ENCODE results near the gene YARS1. TPM values are rescaled to one million over a fixed set of nuclear protein-coding genes. Genes with fewer than 3 reads are reported as not detected.

YARS1 gene
- polyA plus RNA-seq, 1 donor from 2014 or later = 49.4 TPM

DNA sequence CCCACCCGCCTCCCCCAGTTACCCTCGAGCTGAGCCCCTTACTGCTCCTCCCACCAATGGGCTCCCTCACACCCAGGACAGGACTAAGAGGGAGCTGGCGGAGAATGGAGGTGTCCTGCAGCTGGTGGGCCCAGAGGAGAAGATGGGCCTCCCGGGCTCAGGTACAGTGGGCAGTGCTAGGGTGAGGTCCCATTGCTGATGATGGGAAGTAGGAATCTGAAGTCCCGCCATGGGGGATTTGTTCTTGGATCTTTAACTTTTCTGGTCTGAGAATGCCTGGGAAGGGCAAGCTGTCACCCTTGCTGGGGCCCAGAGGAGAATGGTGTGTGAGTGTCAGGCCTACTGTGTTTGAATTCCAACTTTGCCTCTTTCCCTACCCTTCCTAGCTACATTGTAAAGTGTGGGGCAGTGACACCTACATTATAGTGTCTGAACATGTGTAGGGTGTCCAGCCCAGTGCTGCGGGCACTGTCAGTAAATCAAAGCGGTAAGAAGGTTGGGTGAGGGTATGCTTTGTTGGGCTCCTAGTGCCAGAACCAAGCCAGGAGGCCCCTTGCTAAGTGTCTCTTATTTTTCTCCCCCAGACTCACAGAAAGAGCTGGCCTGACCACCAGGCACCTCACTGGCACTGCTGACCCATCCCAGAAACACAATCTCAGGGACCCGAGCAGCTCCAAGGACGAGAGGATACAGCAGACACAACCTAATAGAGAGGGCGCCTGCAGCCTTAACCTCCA, 44.7 kb downstream of the YARS1 start:
- H2AFZ ChIP-seq (ENCODE audit: low read depth, low read length) = no peak overlapping the region
- H3K36me3 ChIP-seq (ENCODE audit: insufficient read depth, low read length) = no peaks in the 10 kb centered on the region
- no peaks in the 10 kb centered on the region for H3K79me2 ChIP-seq (replicated peaks; ENCODE audit: insufficient read depth, low read length)
- H3K9ac ChIP-seq (ENCODE audit: low read length) = no peak overlapping the region
- H3K4me2 ChIP-seq (ENCODE audit: low read length) = no peak overlapping the region
- TF ChIP-seq TAF1 (IDR thresholded peaks at IDR 0.05; ENCODE audit: low read depth) (no peak), SMC3 (conservative IDR thresholded peaks at IDR 0.05; ENCODE audit: poor library complexity) (no peak), EP300 (conservative IDR thresholded peaks at IDR 0.05; ENCODE audit: poor library complexity, severe bottlenecking) (no peak), MXI1 (conservative IDR thresholded peaks at IDR 0.05; ENCODE audit: poor library complexity, severe bottlenecking) (no peak), RAD21 (conservative IDR thresholded peaks at IDR 0.05) (no peak), EZH2 (IDR thresholded peaks at IDR 0.05; ENCODE audit: borderline replicate concordance, insufficient read depth, low read length, poor library complexity, severe bottlenecking) (no peak)
- TF ChIP-seq, protein P1, sequence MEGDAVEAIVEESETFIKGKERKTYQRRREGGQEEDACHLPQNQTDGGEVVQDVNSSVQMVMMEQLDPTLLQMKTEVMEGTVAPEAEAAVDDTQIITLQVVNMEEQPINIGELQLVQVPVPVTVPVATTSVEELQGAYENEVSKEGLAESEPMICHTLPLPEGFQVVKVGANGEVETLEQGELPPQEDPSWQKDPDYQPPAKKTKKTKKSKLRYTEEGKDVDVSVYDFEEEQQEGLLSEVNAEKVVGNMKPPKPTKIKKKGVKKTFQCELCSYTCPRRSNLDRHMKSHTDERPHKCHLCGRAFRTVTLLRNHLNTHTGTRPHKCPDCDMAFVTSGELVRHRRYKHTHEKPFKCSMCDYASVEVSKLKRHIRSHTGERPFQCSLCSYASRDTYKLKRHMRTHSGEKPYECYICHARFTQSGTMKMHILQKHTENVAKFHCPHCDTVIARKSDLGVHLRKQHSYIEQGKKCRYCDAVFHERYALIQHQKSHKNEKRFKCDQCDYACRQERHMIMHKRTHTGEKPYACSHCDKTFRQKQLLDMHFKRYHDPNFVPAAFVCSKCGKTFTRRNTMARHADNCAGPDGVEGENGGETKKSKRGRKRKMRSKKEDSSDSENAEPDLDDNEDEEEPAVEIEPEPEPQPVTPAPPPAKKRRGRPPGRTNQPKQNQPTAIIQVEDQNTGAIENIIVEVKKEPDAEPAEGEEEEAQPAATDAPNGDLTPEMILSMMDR (IDR thresholded peaks at IDR 0.05; ENCODE audit: poor library complexity, severe bottlenecking) = no peak
- H3K4me3 ChIP-seq (ENCODE audit: low read length) = no peak overlapping the region
- no peak overlapping the region for H3K27ac ChIP-seq (ENCODE audit: low read length)
- H3K9me2 ChIP-seq (ENCODE audit: insufficient read depth, low read length) = no peaks in the 10 kb centered on the region
- no peaks in the 10 kb centered on the region for H3F3A ChIP-seq (ENCODE audit: insufficient read depth, low read length, poor library complexity, severe bottlenecking)
- H3K9me3 ChIP-seq (ENCODE audit: low read length) = no peaks in the 10 kb centered on the region
- no peaks in the 10 kb centered on the region for H3K27me3 ChIP-seq (ENCODE audit: insufficient read depth, low read depth, low read length)
- no peaks in the 10 kb centered on the region for H4K20me1 ChIP-seq (ENCODE audit: insufficient read depth)

DNA sequence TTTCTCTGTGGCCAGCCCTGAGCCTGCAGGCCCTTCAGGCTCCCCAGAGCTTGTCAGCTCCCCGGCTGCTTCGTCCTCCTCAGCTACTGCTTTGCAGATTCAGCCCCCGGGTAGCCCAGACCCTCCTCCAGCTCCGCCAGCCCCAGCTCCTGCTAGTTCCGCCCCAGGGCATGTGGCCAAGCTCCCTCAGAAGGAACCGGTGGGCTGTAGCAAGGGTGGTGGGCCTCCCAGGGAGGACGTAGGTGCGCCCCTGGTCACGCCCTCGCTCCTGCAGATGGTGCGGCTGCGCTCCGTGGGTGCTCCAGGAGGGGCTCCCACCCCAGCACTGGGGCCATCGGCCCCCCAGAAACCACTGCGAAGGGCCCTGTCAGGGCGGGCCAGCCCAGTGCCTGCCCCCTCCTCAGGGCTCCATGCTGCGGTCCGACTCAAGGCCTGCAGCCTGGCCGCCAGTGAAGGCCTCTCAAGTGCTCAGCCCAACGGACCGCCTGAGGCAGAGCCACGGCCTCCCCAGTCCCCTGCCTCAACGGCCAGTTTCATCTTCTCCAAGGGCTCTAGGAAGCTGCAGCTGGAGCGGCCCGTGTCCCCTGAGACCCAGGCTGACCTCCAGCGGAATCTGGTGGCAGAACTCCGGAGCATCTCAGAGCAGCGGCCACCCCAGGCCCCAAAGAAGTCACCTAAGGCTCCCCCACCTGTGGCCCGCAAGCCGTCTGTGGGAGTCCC, 45.4 kb downstream of the YARS1 start:
- no peak for TF ChIP-seq POLR2AphosphoS5 (IDR thresholded peaks at IDR 0.05)
- TF ChIP-seq SMC3 (conservative IDR thresholded peaks at IDR 0.05; ENCODE audit: poor library complexity) = no peak
- TF ChIP-seq, protein P2, sequence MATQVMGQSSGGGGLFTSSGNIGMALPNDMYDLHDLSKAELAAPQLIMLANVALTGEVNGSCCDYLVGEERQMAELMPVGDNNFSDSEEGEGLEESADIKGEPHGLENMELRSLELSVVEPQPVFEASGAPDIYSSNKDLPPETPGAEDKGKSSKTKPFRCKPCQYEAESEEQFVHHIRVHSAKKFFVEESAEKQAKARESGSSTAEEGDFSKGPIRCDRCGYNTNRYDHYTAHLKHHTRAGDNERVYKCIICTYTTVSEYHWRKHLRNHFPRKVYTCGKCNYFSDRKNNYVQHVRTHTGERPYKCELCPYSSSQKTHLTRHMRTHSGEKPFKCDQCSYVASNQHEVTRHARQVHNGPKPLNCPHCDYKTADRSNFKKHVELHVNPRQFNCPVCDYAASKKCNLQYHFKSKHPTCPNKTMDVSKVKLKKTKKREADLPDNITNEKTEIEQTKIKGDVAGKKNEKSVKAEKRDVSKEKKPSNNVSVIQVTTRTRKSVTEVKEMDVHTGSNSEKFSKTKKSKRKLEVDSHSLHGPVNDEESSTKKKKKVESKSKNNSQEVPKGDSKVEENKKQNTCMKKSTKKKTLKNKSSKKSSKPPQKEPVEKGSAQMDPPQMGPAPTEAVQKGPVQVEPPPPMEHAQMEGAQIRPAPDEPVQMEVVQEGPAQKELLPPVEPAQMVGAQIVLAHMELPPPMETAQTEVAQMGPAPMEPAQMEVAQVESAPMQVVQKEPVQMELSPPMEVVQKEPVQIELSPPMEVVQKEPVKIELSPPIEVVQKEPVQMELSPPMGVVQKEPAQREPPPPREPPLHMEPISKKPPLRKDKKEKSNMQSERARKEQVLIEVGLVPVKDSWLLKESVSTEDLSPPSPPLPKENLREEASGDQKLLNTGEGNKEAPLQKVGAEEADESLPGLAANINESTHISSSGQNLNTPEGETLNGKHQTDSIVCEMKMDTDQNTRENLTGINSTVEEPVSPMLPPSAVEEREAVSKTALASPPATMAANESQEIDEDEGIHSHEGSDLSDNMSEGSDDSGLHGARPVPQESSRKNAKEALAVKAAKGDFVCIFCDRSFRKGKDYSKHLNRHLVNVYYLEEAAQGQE (IDR thresholded peaks at IDR 0.05; ENCODE audit: borderline replicate concordance) = no peak
- no peak for TF ChIP-seq RAD21 (conservative IDR thresholded peaks at IDR 0.05)
- TF ChIP-seq, protein P1 (IDR thresholded peaks at IDR 0.05; ENCODE audit: poor library complexity, severe bottlenecking) = no peak
- TF ChIP-seq EP300 (conservative IDR thresholded peaks at IDR 0.05; ENCODE audit: poor library complexity, severe bottlenecking) = no peak
- no peak for TF ChIP-seq TAF1 (IDR thresholded peaks at IDR 0.05; ENCODE audit: low read depth)
- H3K9me3 ChIP-seq (ENCODE audit: low read length) = no peaks in the 10 kb centered on the region
- H2AFZ ChIP-seq (ENCODE audit: low read depth, low read length) = no peak overlapping the region
- no peaks in the 10 kb centered on the region for H3K9me2 ChIP-seq (ENCODE audit: insufficient read depth, low read length)
- no peak overlapping the region for H3K4me3 ChIP-seq (ENCODE audit: low read length)
- H3K4me2 ChIP-seq (ENCODE audit: low read length) = no peak overlapping the region
- peaks cover 6% of the 10 kb centered on the region for H3K79me2 ChIP-seq (replicated peaks; ENCODE audit: insufficient read depth, low read length)
- H3K27me3 ChIP-seq (ENCODE audit: insufficient read depth, low read depth, low read length) = no peaks in the 10 kb centered on the region
- H3K27ac ChIP-seq (ENCODE audit: low read length) = no peak overlapping the region
- no peaks in the 10 kb centered on the region for H3K36me3 ChIP-seq (ENCODE audit: insufficient read depth, low read length)
- H4K20me1 ChIP-seq (ENCODE audit: insufficient read depth) = no peaks in the 10 kb centered on the region
- H3F3A ChIP-seq (ENCODE audit: insufficient read depth, low read length, poor library complexity, severe bottlenecking) = no peaks in the 10 kb centered on the region
- H3K9ac ChIP-seq (ENCODE audit: low read length) = no peak overlapping the region

All from neural cell (in vitro differentiated cells).